HTR-8/SVneo (cell line): ENCODE measurements around the gene CCDC150.
"Not testable (repeated sequence)": the region's sequence is repeated elsewhere in the genome, so short reads cannot be mapped to it uniquely, and the experiment has no call there.

Experiments
- DNase-seq: peaks from one replicate; pipeline ENCODE4 v3.0.0; 2011; ENCODE audit warnings: low spot score, mixed read lengths; ENCODE audit not compliant: insufficient read length
- FAIRE-seq: peaks from 2 replicates; lab custom pipeline; 2011; peaks lifted over from hg19 to GRCh38; lab: Jason Lieb, UNC

Gene CCDC150

DNA sequence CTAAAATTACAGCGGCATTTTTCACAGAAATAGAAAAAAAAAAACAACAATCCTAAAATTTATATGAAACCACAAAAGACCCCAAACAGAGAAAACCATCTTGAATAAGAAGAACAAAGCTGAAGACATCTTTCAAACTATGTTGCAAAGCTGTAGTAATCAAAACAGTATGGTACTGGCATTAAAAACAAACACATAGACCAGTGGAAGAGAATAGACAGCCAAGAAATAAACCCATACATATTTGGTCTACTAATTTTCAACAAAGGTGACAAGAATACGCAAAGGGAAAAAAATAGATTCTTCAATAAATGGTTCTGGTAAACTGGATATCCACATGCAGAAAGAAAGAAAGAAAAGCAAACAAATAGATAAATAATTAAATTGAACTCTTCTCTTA is 9.0 kb upstream of the CCDC150 start:
- FAIRE-seq (no peak), DNase-seq (no peak)

DNA sequence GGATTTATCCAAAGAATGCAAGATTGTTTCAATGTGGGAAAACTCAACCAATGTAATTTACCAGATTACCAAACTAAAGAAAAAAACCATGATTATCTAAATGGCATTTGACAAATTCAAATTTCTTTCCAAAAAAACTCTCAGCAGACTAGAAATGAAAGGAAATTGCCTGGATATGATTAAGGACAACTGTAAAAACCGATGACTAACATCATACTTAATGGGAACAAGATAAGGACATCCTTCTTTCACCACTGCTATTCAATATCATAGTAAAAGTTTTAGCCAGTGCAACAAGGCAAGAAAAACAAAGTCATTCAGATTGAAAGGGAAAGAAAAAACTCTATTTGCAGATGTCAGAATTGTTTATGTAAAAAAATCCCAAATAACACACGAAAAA is 4.4 kb upstream of the CCDC150 start:
- FAIRE-seq (no peak), DNase-seq (no peak)

DNA sequence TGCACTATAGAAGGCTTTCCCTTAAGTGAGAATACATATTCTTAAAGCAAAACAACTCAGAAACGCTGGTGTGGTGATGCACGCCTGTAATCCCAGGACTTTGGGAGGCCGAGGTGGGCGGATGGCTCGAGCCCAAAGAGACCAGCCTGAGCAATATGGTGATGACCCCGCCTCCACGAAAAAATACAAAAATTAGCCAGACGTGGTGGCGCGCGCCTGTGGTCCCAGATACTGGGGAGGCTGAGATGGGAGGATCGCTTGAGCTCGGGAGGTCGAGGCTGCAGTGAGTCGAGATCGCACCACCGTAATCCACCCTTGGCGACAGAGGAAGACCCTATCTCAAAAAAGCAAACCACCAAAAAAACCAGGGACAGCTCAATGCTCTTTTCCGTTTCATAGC is 750 bp upstream of the CCDC150 start:
- no peak for FAIRE-seq
- DNase-seq = no peak

DNA sequence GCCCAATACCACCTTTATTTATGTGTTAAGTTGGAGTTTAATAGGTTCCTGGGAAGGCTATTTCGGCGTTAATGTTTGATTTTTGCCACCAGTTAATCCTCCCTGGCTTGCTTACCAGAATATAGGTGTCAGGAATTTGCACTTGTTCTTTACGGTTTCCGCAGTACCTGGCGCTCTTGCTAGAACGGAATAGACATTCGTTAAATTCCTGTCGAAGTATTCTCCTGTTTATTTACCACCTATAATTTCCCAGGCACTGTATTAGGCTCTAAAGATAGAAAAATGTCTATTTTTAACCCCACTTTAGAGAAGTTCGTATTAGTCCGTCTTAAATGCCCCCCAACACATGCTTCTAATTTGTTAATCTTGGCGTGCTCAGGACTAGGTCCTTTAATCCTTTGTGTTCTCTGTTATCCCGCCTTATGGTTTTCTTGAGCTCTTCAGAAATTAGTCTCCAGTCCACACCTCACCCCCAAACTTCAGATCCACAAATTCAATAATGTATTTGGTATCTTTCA is 575 bp downstream of the CCDC150 start:
- DNase-seq (no peak), FAIRE-seq (no peak)

DNA sequence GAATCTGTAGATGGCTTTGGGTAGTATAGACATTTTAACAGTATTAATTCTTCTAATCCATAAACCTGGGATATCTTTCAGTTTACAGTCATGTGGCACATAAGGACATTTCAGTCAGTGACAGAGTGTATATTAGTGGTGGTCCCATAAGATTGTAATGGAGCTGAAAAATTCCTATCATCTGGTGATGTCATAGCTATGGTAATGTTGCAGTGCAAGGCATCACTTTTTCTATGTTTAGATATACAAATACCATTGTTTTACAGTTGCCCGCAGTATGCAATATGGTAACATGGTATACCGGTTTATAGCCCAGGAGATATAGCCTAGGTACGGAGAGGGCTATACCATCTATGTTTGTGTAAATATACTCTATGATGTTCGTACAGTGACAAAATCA is 9.7 kb downstream of the CCDC150 start:
- DNase-seq (no peak), FAIRE-seq (no peak)

DNA sequence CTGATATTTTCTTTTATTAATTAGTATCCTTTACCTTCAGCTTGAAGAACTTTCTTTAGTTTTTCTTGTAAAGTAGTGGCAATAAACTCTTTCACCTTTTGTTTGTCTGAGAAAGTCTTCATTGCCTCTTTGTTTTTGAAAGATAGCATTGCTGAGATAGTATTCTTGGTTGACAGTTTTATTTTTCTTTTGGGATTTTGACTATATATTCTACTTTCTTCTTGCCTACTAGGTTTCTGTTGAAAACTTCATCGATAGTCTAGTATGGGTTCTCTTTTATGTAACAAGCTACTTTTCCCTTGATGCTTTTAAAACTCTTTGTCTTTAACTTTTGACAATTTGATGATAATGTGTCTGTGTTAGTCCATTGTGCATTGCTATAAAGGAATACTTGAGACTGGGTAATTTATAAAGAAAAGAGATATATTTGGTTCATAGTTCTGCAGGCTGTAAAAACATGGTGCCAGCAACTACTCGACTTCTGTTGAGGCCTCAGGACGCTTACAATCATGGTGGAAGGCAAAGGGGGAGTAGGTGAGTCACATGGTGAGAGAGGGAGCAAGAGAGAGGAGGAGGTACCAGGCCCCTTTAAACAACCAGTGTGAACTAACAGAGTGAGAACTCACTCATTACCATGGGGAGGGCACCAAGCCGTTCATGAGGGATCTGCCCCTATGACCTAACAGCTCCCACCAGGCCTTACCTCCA is 12.0 kb downstream of the CCDC150 start:
- DNase-seq (no peak), FAIRE-seq (no peak)

DNA sequence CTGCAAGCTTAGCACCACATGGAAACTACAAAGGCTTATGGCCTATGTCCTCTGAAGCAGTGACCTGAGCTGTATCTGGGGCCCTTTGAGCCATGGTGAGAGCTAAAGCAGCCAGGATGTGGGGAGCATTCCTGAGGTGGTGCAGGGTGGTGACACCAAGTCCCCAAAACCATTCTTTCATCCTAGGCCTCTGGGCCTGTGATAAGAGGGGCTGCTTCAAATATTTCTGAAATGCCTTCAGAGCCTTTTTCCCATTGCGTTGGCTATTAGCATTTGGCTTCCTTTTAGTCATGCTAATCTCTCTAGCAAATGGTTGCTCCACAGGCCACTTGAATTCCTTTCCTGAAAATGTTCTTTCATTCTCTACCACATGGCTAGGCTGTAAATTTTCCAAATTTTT is 13.4 kb downstream of the CCDC150 start:
- no peak for FAIRE-seq
- DNase-seq = no peak

DNA sequence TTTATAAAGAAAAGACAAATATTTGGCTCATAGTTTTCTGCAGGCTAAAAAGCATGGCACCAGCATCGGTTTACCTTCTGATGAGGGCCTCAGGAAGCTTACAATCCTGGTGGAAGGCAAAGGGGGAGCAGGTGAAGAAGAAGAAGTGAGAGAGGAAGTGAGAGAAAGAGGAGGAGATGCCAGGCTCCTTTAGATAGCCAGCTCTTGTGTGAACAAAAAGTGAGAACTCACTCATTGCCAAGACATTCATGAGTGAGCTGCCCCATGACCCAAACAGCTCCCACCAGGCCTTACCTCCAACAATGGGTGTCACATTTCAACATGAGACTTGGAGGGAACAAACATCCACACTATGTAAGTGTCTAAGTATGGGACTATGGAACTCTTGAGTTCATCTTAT is 14.3 kb downstream of the CCDC150 start:
- DNase-seq = no peak
- no peak for FAIRE-seq

DNA sequence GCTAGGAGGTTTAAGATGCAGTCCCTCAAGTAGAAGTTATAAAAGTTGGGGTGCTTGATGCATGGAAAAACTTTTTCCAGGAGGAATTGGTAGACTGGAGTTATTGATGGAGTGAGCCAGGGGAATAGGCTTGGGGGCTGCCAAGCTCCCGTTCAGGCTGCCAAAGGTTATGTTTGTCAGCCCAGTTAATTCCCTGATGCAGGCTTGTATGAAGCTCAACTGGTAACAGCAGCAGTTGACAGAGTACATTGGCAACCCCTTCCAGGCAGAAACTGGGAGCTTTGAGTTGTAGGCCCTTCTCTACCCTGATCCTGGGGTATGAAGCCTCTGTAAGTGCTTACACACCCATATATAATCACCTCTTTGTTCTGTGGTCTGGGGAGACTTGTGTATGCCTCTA is 16.2 kb downstream of the CCDC150 start:
- DNase-seq (no peak), FAIRE-seq (no peak)

DNA sequence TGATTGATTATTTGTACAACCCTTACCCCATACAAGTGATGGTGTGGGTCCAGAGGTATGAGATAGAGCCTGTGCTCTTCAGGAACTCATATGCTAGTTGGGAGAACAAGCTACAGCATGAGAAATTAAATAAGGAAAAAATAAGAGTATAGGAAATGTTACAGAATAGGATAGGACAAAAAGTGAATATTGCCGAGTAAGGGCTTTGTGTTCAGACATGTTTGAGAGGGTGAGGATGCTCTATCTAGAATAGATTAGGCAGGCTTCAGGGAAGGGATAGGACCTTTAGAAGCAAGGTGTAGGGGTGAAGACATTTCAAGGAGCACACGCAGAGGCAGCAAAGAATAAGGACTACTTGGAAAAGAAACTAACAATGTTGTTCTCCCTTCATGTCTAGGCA is 17.8 kb downstream of the CCDC150 start:
- DNase-seq = no peak
- FAIRE-seq = no peak

DNA sequence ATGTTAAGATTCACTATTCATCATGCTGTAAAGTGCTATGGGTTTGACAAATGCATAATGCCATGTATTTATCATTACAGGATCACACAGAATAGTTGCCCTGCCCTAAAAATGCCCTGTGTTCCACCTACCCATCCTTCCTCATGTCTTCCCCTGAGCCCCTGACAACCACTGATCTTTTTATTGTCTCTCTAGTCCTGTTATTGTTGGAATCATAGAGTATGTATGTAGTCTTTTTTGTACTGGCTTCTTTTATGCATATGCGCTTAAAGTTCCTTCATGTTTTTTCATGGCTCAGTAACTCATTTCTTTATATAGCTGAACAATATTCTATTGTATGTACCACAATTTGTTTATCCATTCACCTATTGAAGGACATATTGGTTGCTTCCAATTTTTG is 20.3 kb downstream of the CCDC150 start:
- FAIRE-seq = no peak

DNA sequence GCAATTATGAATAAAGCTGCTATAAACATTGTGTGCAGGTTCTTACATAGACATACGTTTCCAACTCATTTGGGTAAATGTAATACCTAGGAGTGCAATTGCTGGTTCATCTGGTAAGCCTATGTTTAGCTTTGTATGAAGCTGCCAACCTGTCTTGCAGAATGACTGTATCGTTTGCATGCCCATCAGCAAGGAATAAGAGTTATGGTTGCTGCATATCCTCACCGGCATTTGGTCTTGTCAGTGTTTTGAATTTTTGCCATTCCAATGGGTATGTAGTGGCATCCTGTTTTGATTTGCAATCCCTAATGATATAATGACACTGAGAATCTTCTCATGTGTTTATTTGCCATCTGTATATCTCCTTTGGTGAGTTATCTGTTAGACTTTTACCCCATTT is 20.7 kb downstream of the CCDC150 start:
- DNase-seq (peak; percentile 19), FAIRE-seq (no peak)

More for the DNA sequence above, 20.3 kb downstream of the CCDC150 start:
- DNase-seq = no peak

DNA sequence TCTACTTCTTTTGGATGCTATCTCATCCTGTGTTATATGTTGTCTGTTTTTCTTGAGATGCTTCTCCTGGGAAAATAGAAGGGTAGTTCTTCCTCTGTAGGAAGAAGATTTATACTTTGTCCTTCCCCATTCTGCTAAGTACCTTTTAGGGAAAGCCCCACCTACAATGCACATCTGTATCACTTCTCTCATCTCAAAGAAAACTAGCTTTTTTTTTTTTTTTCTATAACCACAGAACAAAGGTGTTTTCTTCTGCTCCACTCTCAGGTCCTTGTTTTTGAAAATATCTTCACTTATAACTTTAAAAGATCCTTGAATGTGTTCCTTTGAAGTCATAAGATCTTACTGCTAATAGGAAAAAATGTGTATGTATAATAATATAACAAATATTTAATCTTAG is 30.8 kb downstream of the CCDC150 start:
- FAIRE-seq (no peak), DNase-seq (no peak)

DNA sequence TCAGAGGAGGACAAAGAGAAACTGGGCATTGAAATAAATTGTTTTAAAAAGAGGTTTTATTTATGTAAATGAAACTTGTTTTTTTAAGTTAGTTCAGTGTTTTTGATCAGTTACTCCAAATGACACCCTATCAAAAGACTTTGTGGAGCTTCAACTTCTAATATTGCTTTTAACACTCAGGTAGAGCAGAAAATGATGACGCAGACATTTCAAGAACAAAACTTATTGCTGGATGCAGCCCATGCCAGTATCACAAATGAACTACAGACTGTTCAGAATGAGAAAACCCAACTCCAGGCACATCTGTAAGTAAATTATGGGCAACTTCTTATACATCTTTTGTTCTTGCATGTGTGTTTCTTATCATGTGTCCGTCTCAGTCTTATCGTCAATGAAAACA is 36.4 kb downstream of the CCDC150 start:
- FAIRE-seq (no peak), DNase-seq (no peak)

DNA sequence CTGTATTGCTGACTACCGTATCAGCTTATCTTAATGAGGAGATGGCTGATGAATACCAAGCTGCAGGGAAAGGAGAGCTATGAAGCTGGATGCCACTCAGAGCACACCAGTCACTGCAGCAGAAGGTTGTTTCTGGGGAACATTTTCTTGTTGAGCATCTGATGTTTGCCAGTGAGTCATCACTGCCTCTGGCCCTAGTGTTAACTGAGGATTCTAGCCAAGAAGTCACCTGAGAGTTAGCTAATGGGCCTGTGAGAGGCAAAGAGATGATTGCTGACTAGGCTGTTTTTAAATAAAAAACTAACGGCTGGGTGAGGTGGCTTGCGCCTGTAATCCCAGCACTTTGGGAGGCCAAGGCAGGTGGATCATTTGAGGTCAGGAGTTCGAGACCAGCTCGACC is 37.9 kb downstream of the CCDC150 start:
- DNase-seq (no peak), FAIRE-seq (peak; percentile 46)

DNA sequence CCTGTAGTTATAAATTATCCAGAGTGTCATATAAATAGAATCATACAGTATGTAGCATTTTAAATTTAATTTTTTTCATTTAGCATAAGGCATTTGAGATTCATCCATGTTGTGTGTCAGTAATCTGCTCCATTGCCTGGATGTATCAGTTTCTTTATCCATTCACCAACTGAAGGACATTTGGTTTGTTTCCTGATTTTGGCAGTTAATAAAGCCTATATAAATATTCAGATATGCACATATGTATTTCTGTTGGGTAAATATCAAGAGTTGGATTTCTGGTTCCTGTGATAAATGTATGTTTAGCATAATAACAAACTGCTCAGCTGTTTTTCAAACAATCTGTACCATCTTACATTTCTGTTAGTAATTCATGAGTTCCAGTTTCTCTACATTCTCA is 39.9 kb downstream of the CCDC150 start:
- FAIRE-seq (no peak), DNase-seq (no peak)

DNA sequence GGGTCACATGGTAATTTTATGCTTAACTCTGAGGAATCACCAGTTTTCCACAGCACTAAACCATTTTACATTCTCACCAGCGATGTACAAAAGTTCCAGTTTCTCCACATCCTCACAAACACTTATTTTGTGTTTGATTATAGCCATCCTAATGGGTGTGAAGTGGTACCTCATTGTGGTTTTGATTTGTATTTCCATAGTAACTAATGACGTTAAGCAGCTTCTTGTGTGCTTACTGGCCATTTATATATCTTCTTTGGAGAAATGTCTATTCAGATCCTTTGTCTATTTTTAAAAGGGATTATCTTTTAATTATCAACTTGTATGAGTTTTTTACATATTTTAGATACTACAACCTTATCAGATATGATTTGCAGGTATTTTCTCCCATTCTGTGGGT is 42.0 kb downstream of the CCDC150 start:
- no peak for FAIRE-seq
- no peak for DNase-seq

DNA sequence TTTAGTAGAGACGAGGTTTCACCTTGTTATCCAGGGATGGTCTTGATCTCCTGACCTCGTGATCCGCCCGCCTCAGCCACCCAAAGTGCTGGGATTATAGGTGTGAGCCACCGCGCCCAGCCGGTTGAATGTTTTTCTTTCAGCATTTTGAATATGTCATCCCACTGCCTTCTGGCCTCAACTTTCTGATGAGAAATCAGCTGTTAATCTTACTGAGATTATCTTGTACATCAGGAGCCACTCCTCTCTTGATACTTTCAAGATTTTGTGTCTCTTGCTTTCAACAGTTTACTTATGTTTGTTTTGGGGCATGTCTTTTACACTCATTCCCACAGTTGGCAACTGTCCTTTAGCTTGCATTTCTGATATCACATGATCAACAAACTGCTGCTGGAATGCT is 46.3 kb downstream of the CCDC150 start:
- DNase-seq = no peak
- FAIRE-seq = peak; percentile 72

DNA sequence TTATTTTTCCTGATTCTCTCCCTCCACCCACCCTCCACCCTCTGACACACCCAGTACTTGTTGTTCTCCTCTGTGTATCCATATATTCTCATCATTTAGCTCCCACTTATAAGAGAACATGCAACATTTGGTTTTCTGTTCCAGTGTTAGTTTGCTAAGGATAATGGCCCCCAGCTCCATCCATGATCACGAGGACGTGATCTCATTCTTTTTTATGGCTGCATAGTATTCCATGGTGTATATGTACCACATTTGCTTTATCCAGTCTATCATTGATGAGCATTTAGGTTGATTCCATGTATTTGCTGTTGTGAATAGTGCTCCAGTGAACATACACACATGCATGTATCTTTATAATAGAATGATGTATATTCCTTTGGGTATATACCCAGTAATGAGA is 47.2 kb downstream of the CCDC150 start:
- FAIRE-seq, DNase-seq: not testable (repeated sequence)

DNA sequence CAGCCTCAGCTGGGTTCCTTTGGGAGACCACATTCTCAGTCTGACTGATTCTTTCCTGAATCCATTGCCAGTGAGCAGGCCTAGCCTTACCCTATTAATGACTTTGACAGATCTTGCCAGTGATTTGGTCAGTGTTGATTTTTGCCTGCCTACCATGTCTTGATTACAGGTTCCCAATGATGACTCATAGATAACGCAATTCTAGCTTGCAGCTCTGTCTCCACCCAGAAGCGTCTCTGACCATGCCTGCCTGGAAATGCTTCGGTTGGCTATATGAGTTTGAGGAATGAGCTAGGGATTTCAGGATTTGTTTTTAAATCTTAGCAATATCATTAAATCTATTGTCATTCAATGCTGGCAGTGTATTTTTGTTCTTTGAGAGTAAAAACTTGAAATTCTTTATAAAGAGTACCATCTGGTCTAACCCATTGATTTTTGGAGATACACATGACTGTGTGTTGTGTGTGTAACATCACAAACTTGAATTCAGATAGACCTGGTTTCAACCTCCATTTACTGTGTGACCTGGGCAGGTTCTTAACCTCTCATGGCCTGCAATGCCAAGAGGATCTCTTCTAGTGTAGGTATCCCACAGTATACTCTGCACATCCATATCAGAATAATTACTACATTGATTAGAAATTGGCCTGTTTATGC is 57.0 kb downstream of the CCDC150 start:
- DNase-seq = peak; percentile 22
- no peak for FAIRE-seq

DNA sequence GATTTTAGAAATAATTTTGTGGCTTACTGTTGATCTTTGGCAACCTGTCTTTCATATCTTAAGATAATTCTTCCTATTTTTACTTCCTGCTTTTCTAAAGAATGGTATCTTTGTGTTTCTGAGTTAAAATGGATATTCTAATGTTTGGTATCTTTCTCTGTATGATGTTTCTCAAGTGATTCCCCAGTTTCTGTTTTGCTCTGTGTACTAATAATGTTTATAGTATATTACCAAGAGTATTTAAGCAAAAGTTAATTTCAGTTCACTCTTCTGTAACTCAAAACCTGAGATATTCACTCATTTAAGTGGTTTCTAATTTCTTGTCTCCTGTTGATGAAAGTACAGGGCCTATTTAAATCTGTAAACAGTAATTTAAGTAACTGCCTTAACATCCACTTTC is 58.3 kb downstream of the CCDC150 start:
- no peak for FAIRE-seq
- no peak for DNase-seq

DNA sequence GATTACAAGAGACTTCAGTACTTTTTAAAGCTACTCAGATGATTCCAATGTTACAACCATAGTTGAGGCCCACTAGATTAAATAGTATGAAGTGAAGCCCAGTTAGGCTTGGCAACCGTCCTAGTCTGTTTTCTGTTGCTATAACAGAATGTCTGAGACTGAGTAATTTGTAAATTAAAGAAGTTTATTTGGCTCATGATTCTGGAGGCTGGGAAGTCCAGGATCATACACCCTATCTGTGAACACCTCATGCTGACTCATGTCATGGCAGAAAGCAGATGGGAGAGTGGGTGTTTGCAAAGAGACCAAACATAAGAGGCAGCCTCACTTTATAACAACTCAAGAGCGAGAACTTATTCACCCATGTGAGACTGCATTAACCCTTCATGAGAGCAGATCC is 63.1 kb downstream of the CCDC150 start:
- no peak for FAIRE-seq
- no peak for DNase-seq
